Spleen (tissue), 7 donors: ENCODE data around the gene SHISAL2B.

Experiments
- CTCF ChIP-seq, 11 experiments: fragments of 200-600 bp in 7 of 11; fragments of 450-650 bp in 4 of 11; sonication (generic) in 4 of 11; IDR thresholded peaks in 8 of 11; conservative IDR thresholded peaks in 3 of 11; 1 replicate in 7 of 11; 2 replicates in 4 of 11; pipeline versions ENCODE4 v1.4.0 to v1.8.0; 2016 to 2021; ENCODE audit warnings: antibody characterized with exemption in 11 of 11, inconsistent platforms in 4 of 11, mild to moderate bottlenecking in 1 of 11
- POLR2A ChIP-seq, 3 donors: fragments of 450-650 bp; IDR thresholded peaks; one replicate each; pipeline ENCODE4 v1.5.1; 2017; ENCODE audit warnings: antibody characterized with exemption in 3 of 3, mild to moderate bottlenecking in 1 of 3
- donor health status: DM: no; HTN: no; CAD: no; lungs with moderate emphysema.
- donor health status: DM: no; HTN: no; CAD: no.
- donor health status: DM: no; HTN: no; CAD: no.

GRCh38 chr5:64742411-64742810, 52.1 kb downstream of the SHISAL2B start:
- TF ChIP-seq CTCF (IDR thresholded peaks at IDR 0.05 in 8 of 11, conservative IDR thresholded peaks at IDR 0.05 in 3 of 11), result no peak
- no peak for TF ChIP-seq POLR2A (IDR thresholded peaks at IDR 0.05)
